OCI-LY1 (cell line): ENCODE measurements around the gene AGTPBP1.

Experiments used
- CTCF ChIP-seq: fragments of 200-600 bp; sonication (generic), shearing (Covaris generic); IDR thresholded peaks from 2 replicates; pipeline ENCODE4 v1.5.1; 2017; ENCODE audit warnings: mild to moderate bottlenecking, antibody characterized with exemption, low read length, moderate library complexity, mixed read lengths
- EZH2 ChIP-seq: fragments of 200-600 bp; sonication (generic), shearing (Covaris generic); IDR thresholded peaks from 2 replicates; pipeline ENCODE4 v1.8.0; 2017; ENCODE audit warnings: borderline replicate concordance, mixed run types, mild to moderate bottlenecking, antibody characterized with exemption, low read length, moderate library complexity, mixed read lengths

GRCh38 chr9:85676790-85677189 lies 65.0 kb downstream of the AGTPBP1 start:
- TF ChIP-seq EZH2 (no peak), CTCF (no peak)
